ENCODE data around the gene ST6GALNAC5.

The ST6GALNAC5 gene

GRCh38 chr1:76854255-76854654, 13.0 kb upstream of the ST6GALNAC5 start:
- no peak overlapping the region for H3K27ac ChIP-seq
- no peak for TF ChIP-seq CTCF (IDR thresholded peaks at IDR 0.05)
- no peak for TF ChIP-seq ZFX (IDR thresholded peaks at IDR 0.05; ENCODE audit: borderline replicate concordance)

GRCh38 chr1:76856104-76856503, 11.2 kb upstream of the ST6GALNAC5 start:
- TF ChIP-seq ZFX (IDR thresholded peaks at IDR 0.05; ENCODE audit: borderline replicate concordance) (no peak), CTCF (IDR thresholded peaks at IDR 0.05) (no peak)
- no peak overlapping the region for H3K27ac ChIP-seq

GRCh38 chr1:76857138-76857537, 10.1 kb upstream of the ST6GALNAC5 start:
- no peak overlapping the region for H3K27ac ChIP-seq
- TF ChIP-seq ZFX (IDR thresholded peaks at IDR 0.05; ENCODE audit: borderline replicate concordance) (no peak), CTCF (IDR thresholded peaks at IDR 0.05) (no peak)

GRCh38 chr1:76857973-76858372, 9.3 kb upstream of the ST6GALNAC5 start:
- TF ChIP-seq CTCF (IDR thresholded peaks at IDR 0.05) (no peak), ZFX (IDR thresholded peaks at IDR 0.05; ENCODE audit: borderline replicate concordance) (no peak)
- H3K27ac ChIP-seq = no peak overlapping the region

- no peak overlapping the region for H3K27ac ChIP-seq
- TF ChIP-seq CTCF (IDR thresholded peaks at IDR 0.05) (no peak), ZFX (IDR thresholded peaks at IDR 0.05; ENCODE audit: borderline replicate concordance) (no peak)
Measured at GRCh38 chr1:76861149-76861548, 6.1 kb upstream of the ST6GALNAC5 start.

GRCh38 chr1:76862447-76862846, 4.8 kb upstream of the ST6GALNAC5 start:
- TF ChIP-seq ZFX (IDR thresholded peaks at IDR 0.05; ENCODE audit: borderline replicate concordance) (no peak), CTCF (IDR thresholded peaks at IDR 0.05) (no peak)
- H3K27ac ChIP-seq = no peak overlapping the region

- no peak overlapping the region for H3K27ac ChIP-seq
- TF ChIP-seq CTCF (IDR thresholded peaks at IDR 0.05) (no peak), ZFX (IDR thresholded peaks at IDR 0.05; ENCODE audit: borderline replicate concordance) (no peak)
Measured at GRCh38 chr1:76864383-76864782, 2.9 kb upstream of the ST6GALNAC5 start.
